CD8-positive, alpha-beta memory T cell (primary cell): ENCODE data around the gene ADD1. TPM values are rescaled to one million over a fixed set of nuclear protein-coding genes. Genes with fewer than 3 reads are reported as not detected.
A peak's percentile ranks its signal among the peaks of the same experiment; 100 is the strongest.

Source experiments
- CTCF ChIA-PET: fragments of 350-600 bp; sonication (Branson Sonifier 250); formaldehyde crosslinking; loops from one replicate; lab custom pipeline; 2021; ENCODE audit warnings: antibody characterized with exemption; lab: Charles Lee
- POLR2A ChIA-PET: fragments of 350-600 bp; sonication (Branson Sonifier 250); formaldehyde crosslinking; loops from one replicate; lab custom pipeline; 2021; ENCODE audit warnings: antibody characterized with exemption; lab: Charles Lee
- DNase-seq, 5 donors: peaks; one replicate each; pipeline versions ENCODE4 v3.0.0 to v3.0.0-alpha.2; 2020 to 2022; ENCODE audit warnings: mixed read lengths in 1 of 5
- H3K27ac ChIP-seq: one replicate; pipeline ENCODE4 v1.7.0; 2013; ENCODE audit warnings: low read depth, mild to moderate bottlenecking, low read length, moderate library complexity
- H3K27me3 ChIP-seq: 2 replicates; pipeline ENCODE4 v1.7.0; 2013; ENCODE audit warnings: low read length, mild to moderate bottlenecking; ENCODE audit not compliant: insufficient read depth, poor library complexity, severe bottlenecking
- H3K36me3 ChIP-seq: 2 replicates; pipeline ENCODE4 v1.7.0; 2013; ENCODE audit warnings: mild to moderate bottlenecking, low read length, moderate library complexity; ENCODE audit not compliant: insufficient read depth
- H3K4me1 ChIP-seq: 2 replicates; pipeline ENCODE4 v1.7.0; 2013; ENCODE audit warnings: mild to moderate bottlenecking, low read length, moderate library complexity; ENCODE audit not compliant: insufficient read depth
- H3K4me3 ChIP-seq: 2 replicates; pipeline ENCODE4 v1.7.0; 2013; ENCODE audit warnings: mild to moderate bottlenecking, low read length
- H3K9me3 ChIP-seq: 2 replicates; pipeline ENCODE4 v1.7.0; 2013; ENCODE audit warnings: mild to moderate bottlenecking, low read length
- H3K27ac Mint-ChIP-seq, 8 donors: one replicate each; pipeline ENCODE4 v1.8.0; 2020 to 2021; ENCODE audit warnings: mixed read lengths in 8 of 8, mild to moderate bottlenecking in 6 of 8, inconsistent platforms in 3 of 8, moderate library complexity in 3 of 8
- H3K27me3 Mint-ChIP-seq, 2 donors: one replicate each; pipeline ENCODE4 v1.8.0; 2020 to 2021; ENCODE audit warnings: mixed read lengths in 2 of 2, mild to moderate bottlenecking in 1 of 2, moderate library complexity in 1 of 2
- H3K36me3 Mint-ChIP-seq, 3 donors: one replicate each; pipeline ENCODE4 v1.8.0; 2020 to 2021; ENCODE audit warnings: mixed read lengths in 3 of 3, inconsistent platforms in 1 of 3, mild to moderate bottlenecking in 1 of 3
- H3K4me1 Mint-ChIP-seq, 3 donors: one replicate each; pipeline ENCODE4 v1.8.0; 2020 to 2021; ENCODE audit warnings: mixed read lengths in 3 of 3, inconsistent platforms in 1 of 3, mild to moderate bottlenecking in 1 of 3
- H3K4me3 Mint-ChIP-seq, 7 donors: one replicate each; pipeline ENCODE4 v1.8.0; 2020 to 2021; ENCODE audit warnings: mixed read lengths in 7 of 7, mild to moderate bottlenecking in 6 of 7, moderate library complexity in 4 of 7, inconsistent platforms in 2 of 7
- H3K9me3 Mint-ChIP-seq, 5 donors: one replicate each; pipeline ENCODE4 v1.8.0; 2020 to 2022; ENCODE audit warnings: mixed read lengths in 5 of 5, mild to moderate bottlenecking in 3 of 5, moderate library complexity in 2 of 5, inconsistent platforms in 1 of 5
- polyA plus RNA-seq: library from polyadenylated mRNA; unstranded; fragments of 300-500 nt; fragmentation: Illumina TruSeq; gene quantifications from one replicate; pipeline ENCODE4 v1.2.3, GENCODE V29; 2021
- total RNA-seq, 2 experiments: library from RNA; stranded (reverse); gene quantifications; one replicate each; pipeline ENCODE4 v1.2.3, GENCODE V29; 2021

The ADD1 gene
- total and polyA plus RNA-seq, 3 experiments from 2014 or later = 185 to 217 (median 192) TPM

- ChIA-PET POLR2A (interaction anchor here (0.6 to 1.3 kb wide), 3 partner anchors 33 to 270 kb away, joined by 3 to 6 read pairs (median 4); no protein-coding TSS in a partner anchor), CTCF (no interaction called here)
- peak overlapping the region; percentile 71 to 94 (median 87) for H3K4me3 Mint-ChIP-seq
- peaks cover 50% of the 10 kb centered on the region for H3K4me1 ChIP-seq
- peaks cover 51 to 68% (median 66%) of the 10 kb centered on the region in 3 donors for H3K4me1 Mint-ChIP-seq
- H3K27ac Mint-ChIP-seq = peak overlapping the region; percentile 51 to 93 (median 76)
- H3K27me3 Mint-ChIP-seq = no peaks in the 10 kb centered on the region
- no peaks in the 10 kb centered on the region for H3K36me3 ChIP-seq
- no peaks in the 10 kb centered on the region for H3K27me3 ChIP-seq
- no peak for DNase-seq
- peak overlapping the region; percentile 69 for H3K27ac ChIP-seq
- H3K4me3 ChIP-seq = peak overlapping the region; percentile 65
- H3K9me3 ChIP-seq = no peaks in the 10 kb centered on the region
- peaks cover 0 to 10% (median 4%) of the 10 kb centered on the region in 3 donors for H3K36me3 Mint-ChIP-seq
- H3K9me3 Mint-ChIP-seq = no peaks in the 10 kb centered on the region
These were observed 869 bp upstream of the ADD1 start for GRCh38 chr4:2842687-2843262.

GRCh38 chr4:2843941-2844584 is 419 bp downstream of the ADD1 start:
- Mint-ChIP-seq H3K27ac (peak overlapping the region; percentile 89 to 98 (median 92)), H3K36me3 (peaks cover 0 to 10% (median 4%) of the 10 kb centered on the region in 3 donors), H3K9me3 (no peaks in the 10 kb centered on the region), H3K27me3 (no peaks in the 10 kb centered on the region), H3K4me3 (peak overlapping the region; percentile 88 to 98 (median 92)), H3K4me1 (peaks cover 46 to 68% (median 66%) of the 10 kb centered on the region in 3 donors)
- Histone ChIP-seq H3K36me3 (no peaks in the 10 kb centered on the region), H3K4me1 (peaks cover 48% of the 10 kb centered on the region), H3K27ac (peak overlapping the region; percentile 69), H3K9me3 (no peaks in the 10 kb centered on the region), H3K4me3 (peak overlapping the region; percentile 65), H3K27me3 (no peaks in the 10 kb centered on the region)
- POLR2A ChIA-PET = interaction anchor here (0.5 to 1.3 kb wide), 4 partner anchors 13 to 73 kb away, joined by 3 to 8 read pairs (median 4); no protein-coding TSS in a partner anchor
- CTCF ChIA-PET = no interaction called here
- no peak for DNase-seq

- no peaks in the 10 kb centered on the region for H3K27me3 Mint-ChIP-seq
- no peaks in the 10 kb centered on the region for H3K9me3 Mint-ChIP-seq
- Histone ChIP-seq H3K4me3 (no peak overlapping the region), H3K36me3 (no peaks in the 10 kb centered on the region), H3K27ac (no peak overlapping the region), H3K4me1 (peaks cover 54% of the 10 kb centered on the region), H3K27me3 (no peaks in the 10 kb centered on the region), H3K9me3 (no peaks in the 10 kb centered on the region)
- H3K36me3 Mint-ChIP-seq = peaks cover 0 to 10% (median 2%) of the 10 kb centered on the region in 3 donors
- H3K4me1 Mint-ChIP-seq = peaks cover 55 to 78% (median 69%) of the 10 kb centered on the region in 3 donors
- ChIA-PET POLR2A (interaction anchor here (0.7 kb wide), 1 partner anchor 243 kb away, joined by 3 read pairs; no protein-coding TSS in a partner anchor), CTCF (no interaction called here)
- peak overlapping the region; percentile 88 to 98 (median 92) for H3K4me3 Mint-ChIP-seq
- peak overlapping the region in 7 of 8 donors; percentile 16 to 95 (median 47) for H3K27ac Mint-ChIP-seq
- DNase-seq = no peak
These were observed 2.5 kb downstream of the ADD1 start for GRCh38 chr4:2846172-2846571.

- no peak for DNase-seq
- H3K9me3 Mint-ChIP-seq = no peaks in the 10 kb centered on the region
- H3K27me3 Mint-ChIP-seq = no peaks in the 10 kb centered on the region
- Histone ChIP-seq H3K36me3 (no peaks in the 10 kb centered on the region), H3K27ac (no peak overlapping the region), H3K4me3 (no peak overlapping the region), H3K9me3 (no peaks in the 10 kb centered on the region), H3K4me1 (peaks cover 64% of the 10 kb centered on the region), H3K27me3 (no peaks in the 10 kb centered on the region)
- ChIA-PET POLR2A (no interaction called here), CTCF (interaction anchor here (0.8 to 2.2 kb wide), 2 partner anchors 83 to 107 kb away, joined by 3 to 7 read pairs; no protein-coding TSS in a partner anchor)
- H3K4me1 Mint-ChIP-seq = peaks cover 66 to 84% (median 76%) of the 10 kb centered on the region in 3 donors
- peak overlapping the region in 4 of 7 donors; percentile 20 to 70 (median 24) for H3K4me3 Mint-ChIP-seq
- peak overlapping the region; percentile 31 to 89 (median 66) for H3K27ac Mint-ChIP-seq
- H3K36me3 Mint-ChIP-seq = peaks cover 0 to 10% (median 0%) of the 10 kb centered on the region in 3 donors
These were observed 3.7 kb downstream of the ADD1 start for GRCh38 chr4:2847302-2847871.

GRCh38 chr4:2848449-2848848 is 4.8 kb downstream of the ADD1 start:
- Mint-ChIP-seq H3K4me1 (peaks cover 64 to 83% (median 78%) of the 10 kb centered on the region in 3 donors), H3K4me3 (peak overlapping the region in 1 of 7 donors; percentile 17), H3K27ac (peak overlapping the region in 5 of 8 donors; percentile 7 to 86 (median 71)), H3K36me3 (peaks cover 0 to 13% (median 0%) of the 10 kb centered on the region in 3 donors), H3K27me3 (no peaks in the 10 kb centered on the region), H3K9me3 (no peaks in the 10 kb centered on the region)
- no peak overlapping the region for H3K27ac ChIP-seq
- H3K9me3 ChIP-seq = no peaks in the 10 kb centered on the region
- peaks cover 67% of the 10 kb centered on the region for H3K4me1 ChIP-seq
- CTCF ChIA-PET = interaction anchor here (2.2 kb wide), 1 partner anchor 84 kb away, joined by 7 read pairs; no protein-coding TSS in a partner anchor
- H3K4me3 ChIP-seq = no peak overlapping the region
- POLR2A ChIA-PET = interaction anchor here (0.7 kb wide), 1 partner anchor 607 kb away, joined by 4 read pairs; the partner anchor contains the start of genes HAUS3 and POLN
- no peak for DNase-seq
- H3K27me3 ChIP-seq = no peaks in the 10 kb centered on the region
- H3K36me3 ChIP-seq = no peaks in the 10 kb centered on the region

GRCh38 chr4:2849267-2850152 is 5.9 kb downstream of the ADD1 start:
- POLR2A ChIA-PET = no interaction called here

More at GRCh38 chr4:2849267-2850152, 5.9 kb downstream of the ADD1 start:
- H3K36me3 Mint-ChIP-seq = peaks cover 0 to 18% (median 1%) of the 10 kb centered on the region in 3 donors
- no peak for DNase-seq
- Histone ChIP-seq H3K9me3 (no peaks in the 10 kb centered on the region), H3K27me3 (no peaks in the 10 kb centered on the region), H3K36me3 (peaks cover 10% of the 10 kb centered on the region), H3K4me3 (no peak overlapping the region), H3K27ac (no peak overlapping the region), H3K4me1 (peaks cover 78% of the 10 kb centered on the region)
- no peaks in the 10 kb centered on the region for H3K27me3 Mint-ChIP-seq
- peak overlapping the region; percentile 31 to 93 (median 70) for H3K27ac Mint-ChIP-seq
- CTCF ChIA-PET = interaction anchor here (1.2 to 1.8 kb wide), 3 partner anchors 11 to 86 kb away, joined by 3 to 4 read pairs (median 3); no protein-coding TSS in a partner anchor
- H3K4me1 Mint-ChIP-seq = peaks cover 70 to 92% (median 85%) of the 10 kb centered on the region in 3 donors
- peak overlapping the region in 3 of 7 donors; percentile 0 to 39 (median 0) for H3K4me3 Mint-ChIP-seq
- no peaks in the 10 kb centered on the region for H3K9me3 Mint-ChIP-seq
